HG03139 (cell line): ENCODE data around the gene SLC12A6.
"Not testable (repeated sequence)": the region's sequence is repeated elsewhere in the genome, so short reads cannot be mapped to it uniquely, and the experiment has no call there.

ENCODE experiments used
- ATAC-seq: cut with Tn5 transposase; IDR thresholded peaks from one replicate; pipeline ENCODE4 v1.9.1; 2021; ENCODE audit not compliant: unreplicated experiment

SLC12A6 gene

GRCh38 chr15:34337557-34338306 lies at the start of gene SLC12A6:
Gene SLC12A6, minus strand, starts transcription at chr15:34337781. Its CDS starts 1,101 bp downstream, at chr15:34336680.
- peak; percentile 65 for ATAC-seq

DNA sequence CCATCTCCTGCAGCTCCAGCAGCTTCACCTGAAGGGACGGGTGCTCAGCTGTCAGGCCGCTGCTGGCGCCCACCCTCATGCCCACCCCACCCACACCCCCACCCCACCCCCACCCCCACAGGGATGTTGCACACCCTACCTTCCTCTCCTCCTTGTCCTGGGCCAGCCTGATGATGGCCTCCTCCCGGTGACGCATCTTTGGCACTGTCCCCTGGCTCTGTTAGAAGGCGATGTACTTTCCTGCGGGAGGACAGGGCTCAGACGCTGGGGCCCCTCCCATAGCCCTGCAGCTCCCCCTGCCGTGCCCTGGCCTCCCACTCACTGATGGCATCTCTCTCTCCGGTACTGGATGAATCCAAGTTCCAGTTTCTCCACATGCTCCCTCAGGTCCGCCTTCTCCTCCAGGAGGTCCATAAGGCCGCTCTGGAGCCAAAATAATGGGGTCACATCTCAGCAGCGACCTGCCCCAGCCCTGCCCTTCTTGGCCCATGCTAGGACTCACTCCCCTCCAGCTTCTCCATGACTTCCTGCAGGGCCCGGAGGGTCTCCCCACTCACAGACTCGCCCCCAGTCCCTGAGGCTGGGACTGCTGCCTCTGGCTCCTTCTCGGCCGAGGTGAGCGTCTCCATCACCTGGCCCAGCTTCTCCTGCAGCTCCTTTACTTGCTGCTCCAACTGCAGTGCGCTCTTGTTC lies 44.4 kb upstream of the SLC12A6 start:
- not testable (repeated sequence) for ATAC-seq

DNA sequence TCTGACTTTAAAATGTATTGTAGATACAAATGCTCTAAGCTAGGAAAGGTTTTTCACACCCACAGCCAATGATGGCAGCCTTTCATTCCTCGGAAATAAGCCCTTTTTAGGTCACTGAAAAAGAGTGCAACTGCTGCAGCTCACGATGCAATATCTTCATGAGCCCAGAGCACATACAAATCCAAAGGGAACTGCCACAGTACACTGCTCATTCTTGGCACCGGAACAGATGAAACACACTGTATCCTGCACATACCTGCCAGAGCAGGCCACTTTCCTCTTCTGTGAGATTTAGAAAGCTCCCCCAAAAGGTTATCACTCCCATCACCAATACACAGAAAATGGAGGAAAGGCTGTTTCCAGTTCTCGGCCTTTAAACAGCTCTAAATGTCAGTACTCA lies 42.9 kb upstream of the SLC12A6 start:
- not testable (repeated sequence) for ATAC-seq

- no peak for ATAC-seq
Observed at GRCh38 chr15:34376856-34377255, 39.3 kb upstream of the SLC12A6 start.

GRCh38 chr15:34375541-34375940 lies 38.0 kb upstream of the SLC12A6 start:
- ATAC-seq, result not testable (repeated sequence)

DNA sequence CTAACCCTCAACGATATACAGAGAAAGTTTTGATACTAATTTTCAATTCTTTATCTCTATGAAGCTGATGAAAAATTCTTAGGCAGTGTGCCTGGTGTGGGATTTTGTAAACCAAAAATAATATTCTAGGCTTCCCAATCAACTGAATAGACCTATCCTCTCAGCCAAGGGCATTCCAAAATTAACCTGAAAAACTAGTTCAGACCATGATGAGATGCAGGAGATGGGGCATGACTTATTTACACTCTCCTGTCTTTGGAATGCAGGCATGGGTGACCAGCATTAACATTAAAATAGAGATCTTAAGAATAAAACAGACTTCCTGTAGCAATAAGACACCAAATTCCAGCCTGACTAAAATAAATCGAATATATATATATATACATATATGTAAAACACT lies 37.2 kb upstream of the SLC12A6 start:
- ATAC-seq, result no peak

- ATAC-seq, result no peak
Observed at GRCh38 chr15:34373951-34374350, 36.4 kb upstream of the SLC12A6 start.

- ATAC-seq, result no peak
Observed at GRCh38 chr15:34370643-34371042, 33.1 kb upstream of the SLC12A6 start.

- ATAC-seq, result no peak
Observed at GRCh38 chr15:34370129-34370528, 32.5 kb upstream of the SLC12A6 start.

DNA sequence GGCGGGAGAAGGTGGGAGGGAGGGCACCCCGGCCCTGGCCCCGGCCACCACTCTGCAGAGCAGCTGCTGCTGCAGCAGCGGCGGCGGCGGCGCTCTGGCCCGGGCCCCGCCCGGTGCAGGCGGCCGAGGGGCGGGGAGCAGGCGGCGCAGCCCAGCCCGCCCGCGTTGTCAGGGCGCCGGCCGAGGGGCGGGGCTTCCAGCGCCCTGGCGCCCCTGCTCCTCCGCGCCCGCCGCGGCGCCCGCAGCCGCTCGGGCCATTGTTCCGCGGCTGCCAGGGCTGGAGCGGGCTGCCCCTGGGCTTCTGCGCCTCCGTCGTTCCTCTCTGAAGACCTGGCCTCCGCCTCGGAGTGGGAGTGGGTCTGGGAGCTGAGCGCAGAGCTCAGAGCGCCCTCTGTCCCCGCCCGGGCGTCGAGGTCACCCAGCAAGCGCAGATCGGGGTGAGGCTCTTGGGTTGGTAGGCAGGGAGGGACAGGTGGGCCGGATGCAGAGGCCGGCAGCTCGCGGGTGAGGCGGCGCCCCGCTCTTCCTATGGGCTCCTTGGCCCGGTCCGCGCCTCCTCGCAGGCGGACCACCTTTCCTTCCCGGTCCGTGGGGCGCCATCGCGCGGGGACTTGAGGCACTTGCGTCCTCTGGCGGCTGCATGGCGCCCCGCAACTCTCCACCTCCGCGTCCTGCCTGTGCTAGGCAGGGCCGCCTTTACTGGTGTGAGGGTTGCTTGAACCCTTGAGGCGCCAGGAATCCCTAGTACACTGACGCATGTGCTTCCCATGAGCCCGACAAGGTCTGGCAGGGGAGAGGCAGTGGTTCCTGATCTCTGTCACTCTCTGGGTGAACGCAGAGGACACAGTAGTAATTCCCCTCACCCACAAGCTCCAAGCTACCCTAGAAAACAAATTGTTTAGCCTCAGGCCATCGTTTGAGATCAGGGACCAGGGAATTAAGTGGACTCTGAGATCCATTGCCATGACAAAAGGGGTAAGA lies 29.8 kb upstream of the SLC12A6 start, which contains the start of gene LPCAT4:
LPCAT4 (minus strand) TSS at position 96 of the 981 bp plus-strand sequence. CDS start 96 bp downstream, outside the sequence.
- ATAC-seq, result peak; percentile 74

- ATAC-seq, result no peak
Observed at GRCh38 chr15:34366271-34367065, 28.9 kb upstream of the SLC12A6 start.

DNA sequence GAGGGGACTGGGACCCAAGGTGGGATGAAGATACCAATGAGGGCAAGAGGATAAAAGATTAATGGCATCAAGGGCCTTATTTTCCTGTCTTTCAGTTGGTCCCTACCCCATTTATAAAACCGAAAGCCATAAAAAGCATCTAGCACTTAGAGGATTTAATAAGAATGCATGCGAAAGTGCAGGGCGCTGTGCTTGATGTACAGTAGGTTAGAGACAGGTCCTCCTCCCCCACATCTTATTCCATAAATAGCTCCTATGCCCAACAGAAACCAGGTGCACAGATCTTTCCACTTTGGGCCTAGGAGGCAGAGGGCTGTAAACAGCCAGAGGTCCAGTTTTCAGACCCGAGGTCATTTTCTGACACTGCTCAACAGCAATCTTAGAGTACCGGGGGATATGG lies 28.3 kb upstream of the SLC12A6 start:
- no peak for ATAC-seq

GRCh38 chr15:34365091-34365825 lies 27.7 kb upstream of the SLC12A6 start:
- ATAC-seq, result no peak

- no peak for ATAC-seq
Observed at GRCh38 chr15:34364041-34364440, 26.5 kb upstream of the SLC12A6 start.

GRCh38 chr15:34362047-34362773 lies 24.6 kb upstream of the SLC12A6 start:
- ATAC-seq, result no peak

DNA sequence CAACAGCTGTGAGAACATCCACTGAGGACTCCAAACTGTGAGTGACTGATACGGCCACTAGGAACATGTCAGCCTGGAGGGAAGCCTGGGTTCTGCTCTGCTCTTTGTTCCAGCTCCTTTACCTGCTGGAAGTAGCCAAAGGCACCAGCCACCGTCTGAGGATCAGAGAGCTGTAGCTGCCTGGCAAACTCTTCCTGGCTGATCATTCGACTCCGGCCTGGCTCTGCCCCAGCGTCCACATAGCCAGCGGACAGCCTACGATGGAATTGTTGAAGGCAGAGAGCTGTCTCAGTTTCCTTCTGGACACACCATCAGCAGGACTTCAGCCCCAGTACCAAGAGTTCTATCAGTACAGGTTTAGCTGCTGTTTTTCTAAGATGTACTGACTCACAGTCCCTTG lies 23.7 kb upstream of the SLC12A6 start:
- no peak for ATAC-seq

- no peak for ATAC-seq
Observed at GRCh38 chr15:34360298-34360697, 22.7 kb upstream of the SLC12A6 start.

DNA sequence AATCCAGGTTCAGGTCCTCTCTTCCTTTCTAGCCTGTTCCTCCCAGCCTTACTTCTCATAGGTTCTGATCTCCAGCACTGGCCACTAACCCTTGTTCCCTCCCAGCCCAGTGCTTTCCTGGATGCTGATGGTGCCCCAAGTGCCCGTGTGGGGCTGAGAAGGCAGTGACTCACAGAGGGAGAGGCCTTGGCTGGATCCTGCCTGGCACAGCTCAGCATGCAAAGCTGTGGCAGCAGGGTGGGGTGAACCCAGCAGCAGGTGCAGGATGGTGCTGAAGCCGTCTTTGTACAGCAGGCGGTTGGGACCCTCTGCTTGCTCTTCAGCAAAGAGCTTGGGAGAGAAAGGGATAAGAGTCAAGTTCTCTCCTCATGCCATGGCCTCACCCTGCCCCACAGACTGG lies 21.8 kb upstream of the SLC12A6 start:
- ATAC-seq, result no peak

GRCh38 chr15:34358948-34359347 lies 21.4 kb upstream of the SLC12A6 start:
- ATAC-seq, result no peak
